NCI-H187 treated with DMSO at 0.1 percent for 48 hours (cell line): Measurements from ENCODE around the gene PEAK1.
"Not testable (repeated sequence)": the region's sequence is repeated elsewhere in the genome, so short reads cannot be mapped to it uniquely, and the experiment has no call there.

Experiments used
- DNase-seq: peaks from one replicate; lab custom pipeline; 2025; lab: John Stamatoyannopoulos, UW

PEAK1 gene

GRCh38 chr15:77171221-77171967, 248.5 kb downstream of the PEAK1 start:
- DNase-seq, result no peak

- DNase-seq, result no peak
Measured at GRCh38 chr15:77168616-77169015, 251.3 kb downstream of the PEAK1 start.

- no peak for DNase-seq
Measured at GRCh38 chr15:77168141-77168540, 251.8 kb downstream of the PEAK1 start.

DNA sequence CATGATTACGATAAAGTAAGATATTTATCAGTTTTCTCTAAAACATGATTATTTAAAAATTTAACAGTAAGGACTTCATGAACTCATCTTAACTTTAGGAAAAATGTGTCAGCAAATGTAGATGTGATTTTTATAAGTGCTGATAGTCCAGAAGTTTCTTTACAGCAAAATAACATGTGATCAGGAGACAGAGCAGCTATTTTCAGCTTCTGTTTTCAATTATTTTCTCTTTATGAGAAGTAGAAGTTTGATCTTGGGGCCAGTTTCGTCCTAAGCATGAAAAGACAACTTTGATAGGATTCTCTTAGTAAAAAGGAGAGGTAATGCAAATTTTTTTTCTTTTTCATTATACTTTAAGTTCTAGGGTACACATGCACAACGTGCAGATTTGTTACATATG, 252.5 kb downstream of the PEAK1 start:
- no peak for DNase-seq

DNA sequence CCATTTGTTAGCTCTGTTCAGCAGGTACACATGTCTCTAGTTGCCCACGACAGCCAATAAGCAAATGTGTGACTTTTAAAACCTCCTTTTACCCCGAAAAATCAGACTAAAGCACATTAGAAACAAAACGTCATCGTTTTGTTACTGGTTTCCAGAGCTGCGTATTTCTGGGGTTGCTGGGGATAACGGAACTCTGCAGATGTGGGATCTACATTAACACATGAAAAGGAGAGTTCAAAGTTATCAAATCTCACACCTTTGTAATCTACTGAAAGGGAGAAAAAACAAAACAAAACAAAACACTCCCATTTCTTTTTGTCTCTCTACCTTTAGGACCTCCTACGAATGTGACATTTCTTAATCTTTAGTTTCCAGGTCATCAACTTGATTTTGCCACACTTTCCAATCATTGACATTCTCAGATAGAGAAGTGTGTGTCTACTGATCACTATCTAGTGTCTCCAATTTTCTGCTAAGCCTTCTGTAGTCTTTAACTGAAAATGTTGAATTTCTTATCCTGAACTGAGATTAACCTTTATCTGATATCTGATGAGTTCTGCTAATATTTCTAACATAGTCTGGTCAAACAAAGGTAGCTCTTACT, 256.0 kb downstream of the PEAK1 start:
- no peak for DNase-seq

DNA sequence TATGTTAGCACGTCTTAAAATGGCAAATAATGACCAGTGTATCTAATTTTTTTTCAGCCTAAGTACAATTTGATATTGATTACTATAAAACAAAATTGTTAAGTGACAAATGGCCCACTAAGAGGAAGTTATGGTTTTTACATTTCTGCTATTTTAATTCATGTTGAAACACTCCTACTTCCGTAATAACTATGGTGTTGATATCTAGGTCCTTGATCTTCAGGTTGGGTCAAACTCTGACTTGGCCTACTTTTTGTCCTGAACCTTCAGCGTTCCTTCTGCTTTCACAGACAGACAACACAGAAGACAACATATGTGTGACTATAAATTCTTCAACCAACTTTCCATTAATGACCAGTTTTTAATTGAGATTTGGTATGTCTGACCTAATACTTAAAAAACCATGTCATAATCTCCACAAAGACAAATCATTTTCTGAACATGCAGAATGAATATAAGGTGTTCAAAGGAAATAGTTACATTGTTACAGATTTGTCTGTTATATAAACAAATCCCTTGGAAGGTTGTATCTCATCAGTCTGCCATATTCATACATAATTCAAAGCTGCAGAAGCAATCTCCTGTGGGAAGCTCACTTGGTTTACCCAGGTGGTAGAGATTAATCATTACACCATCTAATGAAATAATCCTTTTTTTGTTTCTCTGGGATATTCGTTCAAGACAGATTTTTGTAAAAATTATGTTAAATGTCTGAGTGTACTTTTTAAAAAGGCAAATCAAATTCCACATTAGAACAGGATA, 256.9 kb downstream of the PEAK1 start:
- no peak for DNase-seq

GRCh38 chr15:77160562-77161478, 259.1 kb downstream of the PEAK1 start:
- DNase-seq, result no peak

DNA sequence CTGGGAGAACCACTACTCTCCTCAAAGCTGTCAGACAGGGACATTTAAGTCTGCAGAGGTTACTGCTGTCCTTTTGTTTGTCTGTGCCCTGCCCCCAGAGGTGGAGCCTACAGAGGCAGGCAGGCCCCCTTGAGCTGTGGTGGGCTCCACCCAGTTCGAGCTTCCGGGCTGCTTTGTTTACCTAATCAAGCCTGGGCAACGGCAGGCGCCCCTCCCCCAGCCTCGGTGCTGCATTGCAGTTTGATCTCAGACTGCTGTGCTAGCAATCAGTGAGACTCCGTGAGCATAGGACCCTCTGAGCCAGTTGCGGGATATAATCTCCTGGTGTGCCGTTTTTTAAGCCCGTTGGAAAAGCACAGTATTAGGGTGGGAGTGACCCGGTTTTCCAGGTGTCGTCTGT, 263.9 kb downstream of the PEAK1 start:
- not testable (repeated sequence) for DNase-seq

GRCh38 chr15:77148191-77148590, 271.7 kb downstream of the PEAK1 start:
- no peak for DNase-seq

- DNase-seq, result no peak
Measured at GRCh38 chr15:77145370-77145769, 274.5 kb downstream of the PEAK1 start.

DNA sequence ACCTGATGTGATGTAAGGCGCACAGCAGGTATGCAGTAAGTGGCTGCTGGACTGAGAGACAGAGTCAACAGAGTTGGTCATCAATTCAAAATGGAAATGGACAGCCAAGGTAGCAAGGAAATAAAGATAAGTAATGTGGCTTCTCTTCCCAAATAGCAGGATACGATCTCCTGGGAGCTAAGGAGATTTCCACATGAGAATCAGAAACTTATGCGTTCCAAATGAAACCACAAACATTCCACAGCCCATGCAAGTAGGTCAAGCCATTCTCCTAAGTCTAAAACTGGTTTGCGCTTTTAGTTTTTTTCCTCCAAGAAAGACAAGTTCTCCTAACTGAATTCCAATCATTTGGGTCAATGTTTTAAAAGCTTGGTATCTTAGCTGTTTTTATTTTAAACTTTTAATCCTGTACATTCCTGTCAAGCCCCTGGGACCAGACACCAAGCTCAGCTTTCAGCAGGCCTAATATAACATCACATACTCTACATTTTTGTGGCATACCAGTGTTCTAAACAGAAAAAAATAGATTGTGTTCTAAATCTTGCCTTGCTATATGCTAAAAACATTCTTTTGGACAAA, 275.3 kb downstream of the PEAK1 start:
- no peak for DNase-seq

DNA sequence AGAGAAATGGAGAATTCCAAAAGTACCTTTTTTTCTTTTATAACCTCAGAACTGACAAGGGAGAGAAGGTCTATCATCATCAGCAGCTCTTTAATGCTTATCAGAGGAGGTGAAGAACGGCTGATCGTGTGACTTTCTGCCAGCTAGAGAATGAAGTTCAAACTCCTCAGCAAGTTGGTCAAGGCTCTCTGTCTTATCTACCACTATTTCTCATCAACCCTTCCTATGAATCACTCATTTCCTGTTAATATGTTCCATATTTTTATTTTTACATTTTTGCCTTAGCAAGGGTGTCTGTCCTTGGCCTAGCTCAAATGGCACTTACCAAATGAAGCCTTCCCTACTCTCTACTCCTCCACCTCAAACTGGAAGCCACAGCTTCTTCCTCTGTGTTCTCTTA, 275.9 kb downstream of the PEAK1 start:
- no peak for DNase-seq

DNA sequence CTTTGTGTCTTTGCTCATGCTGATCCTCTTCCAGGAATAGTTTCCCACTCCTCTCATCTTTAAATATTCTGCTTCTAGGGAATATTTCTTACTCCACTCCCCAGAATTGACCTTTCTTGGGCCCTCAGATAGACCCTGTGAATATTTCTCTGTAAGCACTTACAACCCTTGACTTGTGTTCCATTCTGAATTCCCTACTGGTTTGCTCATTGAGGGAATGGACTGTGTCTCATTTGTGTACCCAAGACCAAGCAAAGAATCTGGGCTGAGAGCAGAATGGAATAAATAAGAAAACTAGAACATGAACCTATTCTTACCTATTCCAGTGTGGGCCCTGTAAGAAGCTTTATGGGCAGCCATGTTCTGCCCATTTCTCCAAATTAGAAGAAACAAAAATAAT, 276.3 kb downstream of the PEAK1 start:
- DNase-seq, result no peak

DNA sequence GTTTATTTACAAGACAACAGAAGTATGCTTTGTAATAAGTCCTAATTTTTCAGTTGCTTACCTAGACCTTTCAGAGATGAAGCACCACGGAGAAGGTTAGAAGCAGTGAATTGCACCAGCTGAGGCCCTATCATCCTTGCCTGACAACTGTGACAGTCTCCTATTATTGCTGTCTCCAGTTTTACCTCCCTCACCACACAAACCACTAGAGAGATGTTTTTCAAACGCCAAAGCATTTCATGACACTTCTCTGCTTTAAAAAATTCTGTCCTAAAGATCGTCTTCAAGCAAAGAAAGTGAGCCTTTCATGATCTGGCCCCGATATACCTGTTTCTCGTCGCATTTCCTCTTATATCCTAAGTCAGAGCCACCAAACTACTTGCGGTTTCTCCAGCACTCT, 276.7 kb downstream of the PEAK1 start:
- DNase-seq, result no peak

DNA sequence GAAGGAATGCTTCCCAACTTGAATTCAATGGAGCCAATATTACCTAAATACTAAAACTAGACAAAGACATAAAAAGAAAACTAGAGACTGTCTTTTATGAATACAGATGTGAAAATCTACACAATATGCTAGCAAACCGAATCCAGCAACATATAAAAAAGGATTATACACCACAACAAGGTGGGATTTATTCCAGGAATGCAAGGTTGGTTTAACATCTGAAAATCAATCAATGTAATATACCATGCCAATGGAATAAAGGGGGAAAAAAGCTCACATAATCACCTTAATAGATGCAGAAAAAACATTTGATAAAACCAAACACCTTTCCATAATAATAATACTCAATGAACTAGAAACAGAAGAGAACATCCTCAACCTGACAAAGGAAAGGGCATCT, 279.7 kb downstream of the PEAK1 start:
- DNase-seq, result no peak

DNA sequence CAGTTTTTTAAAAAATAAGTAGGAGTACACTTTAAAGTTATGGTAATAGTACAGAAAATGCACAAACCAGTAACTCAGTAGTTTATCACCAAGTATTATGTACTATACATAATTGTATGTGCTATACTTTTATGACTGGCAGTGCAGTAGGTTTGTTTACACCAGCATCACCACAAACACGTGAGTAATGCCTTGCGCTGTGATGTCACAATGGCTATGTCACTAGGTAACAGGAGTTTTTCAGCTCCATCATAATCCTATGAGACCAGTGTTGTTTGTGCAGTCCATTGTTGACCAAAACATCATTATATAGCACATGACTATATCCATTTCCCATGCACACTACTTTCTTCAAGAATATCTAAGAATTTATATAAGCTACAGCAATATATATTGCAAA, 280.6 kb downstream of the PEAK1 start:
- no peak for DNase-seq

- no peak for DNase-seq
Measured at GRCh38 chr15:77138167-77138522, 281.8 kb downstream of the PEAK1 start.

GRCh38 chr15:77135181-77135580, 284.7 kb downstream of the PEAK1 start:
- DNase-seq, result no peak

DNA sequence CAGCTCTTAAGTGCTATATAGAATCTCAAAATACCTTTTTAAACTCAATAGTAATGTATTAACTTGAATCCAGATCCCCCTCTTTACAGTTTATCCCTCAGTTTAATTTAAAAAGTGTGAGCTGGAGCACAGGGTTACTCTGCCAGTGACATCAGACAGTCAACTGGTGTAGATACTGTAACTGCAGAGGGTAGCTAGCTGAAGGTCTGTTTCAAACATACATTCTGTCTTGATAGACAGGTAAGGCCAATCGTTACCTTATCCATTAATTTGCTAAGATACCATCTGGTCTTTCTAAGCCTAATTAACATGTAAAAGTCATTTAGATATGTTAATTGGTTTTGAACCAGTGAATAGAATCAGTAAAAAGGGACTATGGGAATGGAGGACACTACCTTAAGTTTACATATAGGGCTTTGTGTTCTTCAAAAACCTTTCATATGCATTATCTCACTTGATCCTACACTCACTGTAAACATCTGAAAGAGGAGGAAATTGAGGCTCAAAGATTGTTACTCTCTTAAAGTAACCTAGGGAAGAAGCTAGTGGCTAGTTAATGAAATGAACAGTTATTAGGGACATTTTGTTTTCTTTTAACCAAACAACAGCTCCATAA, 289.5 kb downstream of the PEAK1 start:
- no peak for DNase-seq

- no peak for DNase-seq
Measured at GRCh38 chr15:77127626-77128025, 292.3 kb downstream of the PEAK1 start.

- no peak for DNase-seq
Measured at GRCh38 chr15:77126529-77127326, 293.2 kb downstream of the PEAK1 start.
